ENCODE data around the gene NPFFR2.
"Not testable (repeated sequence)": the region's sequence is repeated elsewhere in the genome, so short reads cannot be mapped to it uniquely, and the experiment has no call there.

The NPFFR2 gene

DNA sequence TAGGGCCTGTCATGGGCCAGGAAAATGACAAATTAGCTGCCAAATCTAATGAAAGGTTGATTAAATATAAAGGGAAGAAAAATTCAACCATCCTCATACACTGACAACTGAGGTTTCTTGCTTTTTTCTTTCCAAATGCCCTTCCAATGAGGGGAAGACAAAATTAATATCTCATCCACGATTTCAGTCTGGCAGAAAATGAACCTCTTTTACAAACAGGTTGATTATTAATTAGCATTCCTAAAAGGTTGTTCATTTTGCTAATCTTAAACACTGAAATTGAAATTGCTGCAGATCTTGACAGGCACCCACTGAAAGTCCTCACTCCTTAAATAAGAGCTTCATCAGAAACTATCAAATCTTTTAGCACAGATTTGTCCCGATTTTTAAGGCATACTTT is 45.5 kb downstream of the NPFFR2 start:
- Mint-ChIP-seq H3K9me3 (no peaks in the 10 kb centered on the region), H3K27ac (no peak overlapping the region), H3K27me3 (ENCODE audit: low read depth) (no peaks in the 10 kb centered on the region), H3K4me1 (ENCODE audit: low read depth) (no peaks in the 10 kb centered on the region), H3K4me3 (no peak overlapping the region), H3K36me3 (ENCODE audit: low read depth) (no peaks in the 10 kb centered on the region)
- no peak for DNase-seq (ENCODE audit: low spot score)

DNA sequence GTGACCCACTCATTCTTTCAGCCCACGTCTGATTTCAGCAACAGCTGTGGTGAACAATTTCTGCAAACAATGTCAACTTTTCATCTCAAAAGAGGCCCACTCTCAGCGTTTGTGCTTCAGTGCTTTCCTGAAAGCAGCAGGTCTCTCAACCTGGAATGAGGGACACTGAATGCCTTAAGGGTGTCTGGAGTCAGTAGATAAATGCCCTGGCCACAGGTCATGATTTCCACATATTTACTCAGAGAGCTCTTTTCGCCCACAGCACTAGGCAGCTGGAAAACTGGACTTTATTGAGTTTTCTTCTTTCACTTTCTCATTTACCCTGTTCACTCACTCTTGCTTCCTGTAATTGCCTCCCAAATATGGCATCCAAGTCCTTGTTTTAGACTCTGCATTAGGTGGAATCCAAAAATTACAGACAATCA is 52.8 kb downstream of the NPFFR2 start:
- Mint-ChIP-seq H3K36me3 (ENCODE audit: low read depth) (no peaks in the 10 kb centered on the region), H3K4me3 (no peak overlapping the region), H3K27me3 (ENCODE audit: low read depth) (no peaks in the 10 kb centered on the region), H3K27ac (no peak overlapping the region), H3K9me3 (no peaks in the 10 kb centered on the region), H3K4me1 (ENCODE audit: low read depth) (no peaks in the 10 kb centered on the region)
- no peak for DNase-seq (ENCODE audit: low spot score)

DNA sequence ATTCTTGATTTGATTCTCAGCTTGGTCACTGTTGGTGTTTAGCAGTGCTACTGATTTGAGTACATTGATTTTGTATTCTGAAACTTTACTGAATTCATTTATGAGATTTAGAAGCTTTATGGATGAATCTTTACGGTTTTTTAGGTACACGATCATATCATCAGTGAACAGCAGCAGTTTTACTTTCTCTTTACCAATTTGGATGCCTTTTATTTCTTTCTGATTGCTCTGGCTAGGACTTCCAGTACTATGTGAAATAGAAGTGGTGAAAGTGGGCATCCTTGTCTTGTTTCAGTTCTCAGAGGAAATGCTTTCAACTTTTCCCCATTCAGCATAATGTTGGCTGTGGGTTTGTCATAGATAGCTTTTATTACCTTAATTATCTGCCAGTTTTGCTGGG is 58.8 kb downstream of the NPFFR2 start:
- H3K36me3 Mint-ChIP-seq (ENCODE audit: low read depth); DNase-seq (ENCODE audit: low spot score); H3K27me3 Mint-ChIP-seq (ENCODE audit: low read depth); H3K9me3 Mint-ChIP-seq; H3K4me3 Mint-ChIP-seq; H3K27ac Mint-ChIP-seq; H3K4me1 Mint-ChIP-seq (ENCODE audit: low read depth): not testable (repeated sequence)

- DNase-seq (ENCODE audit: low spot score), result no peak
- H3K36me3 Mint-ChIP-seq (ENCODE audit: low read depth), result no peaks in the 10 kb centered on the region
- H3K4me1 Mint-ChIP-seq (ENCODE audit: low read depth), result no peaks in the 10 kb centered on the region
- no peak overlapping the region for H3K27ac Mint-ChIP-seq
- no peaks in the 10 kb centered on the region for H3K27me3 Mint-ChIP-seq (ENCODE audit: low read depth)
- no peaks in the 10 kb centered on the region for H3K9me3 Mint-ChIP-seq
- H3K4me3 Mint-ChIP-seq, result no peak overlapping the region
These were observed 62.4 kb downstream of the NPFFR2 start for GRCh38 chr4:72094059-72094797.

- Mint-ChIP-seq H3K9me3 (peaks cover 4% of the 10 kb centered on the region), H3K4me3 (no peak overlapping the region), H3K4me1 (ENCODE audit: low read depth) (peaks cover 3% of the 10 kb centered on the region), H3K27ac (no peak overlapping the region), H3K36me3 (ENCODE audit: low read depth) (no peaks in the 10 kb centered on the region), H3K27me3 (ENCODE audit: low read depth) (no peaks in the 10 kb centered on the region)
- no peak for DNase-seq (ENCODE audit: low spot score)
These were observed 75.7 kb downstream of the NPFFR2 start for GRCh38 chr4:72107456-72107855.

- Mint-ChIP-seq H3K36me3 (ENCODE audit: low read depth) (no peaks in the 10 kb centered on the region), H3K27me3 (ENCODE audit: low read depth) (no peaks in the 10 kb centered on the region), H3K9me3 (peaks cover 5% of the 10 kb centered on the region), H3K27ac (no peak overlapping the region), H3K4me3 (no peak overlapping the region), H3K4me1 (ENCODE audit: low read depth) (peaks cover 5% of the 10 kb centered on the region)
- no peak for DNase-seq (ENCODE audit: low spot score)
These were observed 77.6 kb downstream of the NPFFR2 start for GRCh38 chr4:72109364-72109763.

DNA sequence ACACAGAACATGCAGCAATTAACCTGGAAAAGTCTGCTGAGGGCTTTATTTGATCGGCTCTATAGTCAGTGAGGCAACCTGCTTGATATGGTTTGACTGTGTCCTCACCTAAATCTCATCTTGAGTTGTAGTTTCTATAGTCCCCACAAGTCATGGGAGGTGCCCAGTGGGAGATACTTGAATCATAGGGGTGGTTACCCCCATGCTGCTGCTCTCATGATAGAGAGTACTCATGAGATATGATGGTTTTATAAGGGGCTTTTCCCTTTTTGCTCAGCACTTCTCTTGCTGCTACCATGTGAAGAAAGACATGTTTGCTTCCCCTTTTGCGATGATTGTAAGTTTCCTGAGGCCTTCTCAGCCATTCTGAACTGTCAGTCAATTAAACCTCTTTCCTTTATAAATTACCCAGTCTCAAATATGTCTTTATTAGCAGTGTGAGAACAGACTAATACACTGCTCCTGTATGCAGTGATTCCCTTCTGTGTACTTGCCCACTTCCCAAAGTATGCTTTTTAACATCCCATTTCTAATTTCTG is 78.2 kb downstream of the NPFFR2 start:
- Mint-ChIP-seq H3K27me3 (ENCODE audit: low read depth) (no peaks in the 10 kb centered on the region), H3K4me1 (ENCODE audit: low read depth) (peaks cover 5% of the 10 kb centered on the region), H3K36me3 (ENCODE audit: low read depth) (no peaks in the 10 kb centered on the region), H3K27ac (no peak overlapping the region), H3K4me3 (no peak overlapping the region), H3K9me3 (peaks cover 5% of the 10 kb centered on the region)
- no peak for DNase-seq (ENCODE audit: low spot score)

GRCh38 chr4:72110886-72111285 is 79.1 kb downstream of the NPFFR2 start:
- DNase-seq (ENCODE audit: low spot score), result no peak
- Mint-ChIP-seq H3K9me3 (peaks cover 5% of the 10 kb centered on the region), H3K36me3 (ENCODE audit: low read depth) (no peaks in the 10 kb centered on the region), H3K4me1 (ENCODE audit: low read depth) (peaks cover 5% of the 10 kb centered on the region), H3K27me3 (ENCODE audit: low read depth) (no peaks in the 10 kb centered on the region), H3K27ac (no peak overlapping the region), H3K4me3 (no peak overlapping the region)

DNA sequence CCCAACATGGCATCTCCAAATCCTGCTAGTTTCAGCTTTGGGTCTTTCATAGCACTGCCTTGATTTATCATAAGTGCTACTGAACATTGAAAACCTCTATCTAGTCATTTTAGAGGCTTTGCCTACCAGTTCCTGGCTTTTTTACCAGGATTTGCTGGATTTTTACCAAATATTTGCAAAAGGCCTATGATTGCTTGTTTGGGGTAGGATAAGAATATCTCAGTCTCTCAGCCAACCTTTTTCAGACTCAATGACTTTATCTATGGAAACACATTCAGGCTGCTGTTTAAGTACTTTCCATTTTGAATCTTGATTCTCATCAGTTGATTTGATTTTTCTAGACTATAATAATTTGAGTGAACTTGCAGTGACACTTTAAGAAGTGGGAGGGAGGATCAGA is 80.1 kb downstream of the NPFFR2 start:
- H3K4me3 Mint-ChIP-seq, result no peak overlapping the region
- no peak overlapping the region for H3K27ac Mint-ChIP-seq
- H3K4me1 Mint-ChIP-seq (ENCODE audit: low read depth), result peaks cover 5% of the 10 kb centered on the region
- peaks cover 5% of the 10 kb centered on the region for H3K9me3 Mint-ChIP-seq
- no peak for DNase-seq (ENCODE audit: low spot score)
- no peaks in the 10 kb centered on the region for H3K27me3 Mint-ChIP-seq (ENCODE audit: low read depth)
- H3K36me3 Mint-ChIP-seq (ENCODE audit: low read depth), result no peaks in the 10 kb centered on the region

DNA sequence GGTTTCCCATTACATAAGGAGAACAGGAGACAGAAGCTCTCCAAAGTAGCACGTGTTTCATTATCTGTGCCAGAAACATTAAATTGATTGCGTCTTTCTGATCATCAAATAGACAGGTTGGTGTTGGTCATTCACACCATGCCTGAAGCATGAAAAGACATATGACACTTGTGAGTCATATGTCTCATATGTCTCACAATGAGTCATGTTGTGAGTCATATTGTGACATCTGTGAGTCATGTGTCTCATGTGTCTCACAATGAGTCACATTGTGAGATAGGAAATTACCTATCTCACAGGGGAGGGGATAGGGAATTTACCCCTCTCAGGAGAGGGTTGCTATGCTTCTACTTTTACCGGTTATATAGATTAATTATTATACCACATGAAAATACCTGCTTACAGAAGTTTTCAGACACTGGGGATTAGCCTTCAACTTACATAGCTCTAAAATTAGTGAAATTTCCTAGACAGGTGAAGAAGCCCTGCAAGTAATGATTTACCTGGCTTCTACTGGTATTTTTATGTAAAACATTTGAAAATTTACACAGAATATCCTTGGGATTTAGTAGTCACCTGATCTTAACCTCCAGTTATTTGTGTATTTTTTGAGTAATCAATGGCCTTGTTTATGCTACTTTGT is 80.8 kb downstream of the NPFFR2 start:
- H3K9me3 Mint-ChIP-seq, result peaks cover 5% of the 10 kb centered on the region
- peaks cover 5% of the 10 kb centered on the region for H3K4me1 Mint-ChIP-seq (ENCODE audit: low read depth)
- no peaks in the 10 kb centered on the region for H3K36me3 Mint-ChIP-seq (ENCODE audit: low read depth)
- H3K4me3 Mint-ChIP-seq, result no peak overlapping the region
- H3K27ac Mint-ChIP-seq, result no peak overlapping the region
- H3K27me3 Mint-ChIP-seq (ENCODE audit: low read depth), result no peaks in the 10 kb centered on the region
- peak; percentile 45 for DNase-seq (ENCODE audit: low spot score)

DNA sequence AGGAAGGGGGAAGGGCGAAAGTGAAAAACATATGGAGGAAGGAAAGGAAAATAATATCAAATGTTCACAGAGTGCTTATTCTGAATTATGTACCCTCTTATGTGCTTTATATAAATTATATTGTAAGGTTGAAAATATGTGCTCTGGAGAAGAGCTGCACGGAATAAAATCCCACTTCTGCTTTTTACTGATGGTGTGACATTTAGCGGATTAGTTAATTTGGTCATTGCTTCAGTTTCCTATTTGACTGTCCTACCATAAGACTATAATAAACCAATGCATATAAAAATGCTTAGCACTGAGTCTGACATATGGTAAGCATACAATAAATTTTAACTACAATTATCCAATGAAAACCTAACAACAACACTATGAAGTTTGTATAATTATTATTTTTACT is 86.2 kb downstream of the NPFFR2 start:
- H3K27me3 Mint-ChIP-seq (ENCODE audit: low read depth), result no peaks in the 10 kb centered on the region
- no peak overlapping the region for H3K4me3 Mint-ChIP-seq
- H3K4me1 Mint-ChIP-seq (ENCODE audit: low read depth), result no peaks in the 10 kb centered on the region
- H3K9me3 Mint-ChIP-seq, result no peaks in the 10 kb centered on the region
- no peaks in the 10 kb centered on the region for H3K36me3 Mint-ChIP-seq (ENCODE audit: low read depth)
- no peak for DNase-seq (ENCODE audit: low spot score)
- H3K27ac Mint-ChIP-seq, result no peak overlapping the region

GRCh38 chr4:72119946-72120345 is 88.1 kb downstream of the NPFFR2 start:
- no peaks in the 10 kb centered on the region for H3K4me1 Mint-ChIP-seq (ENCODE audit: low read depth)
- no peak overlapping the region for H3K27ac Mint-ChIP-seq
- no peaks in the 10 kb centered on the region for H3K36me3 Mint-ChIP-seq (ENCODE audit: low read depth)
- DNase-seq (ENCODE audit: low spot score), result no peak
- no peaks in the 10 kb centered on the region for H3K9me3 Mint-ChIP-seq
- H3K27me3 Mint-ChIP-seq (ENCODE audit: low read depth), result no peaks in the 10 kb centered on the region
- no peak overlapping the region for H3K4me3 Mint-ChIP-seq

- Mint-ChIP-seq H3K27ac (no peak overlapping the region), H3K27me3 (ENCODE audit: low read depth) (no peaks in the 10 kb centered on the region), H3K4me1 (ENCODE audit: low read depth) (no peaks in the 10 kb centered on the region), H3K9me3 (no peaks in the 10 kb centered on the region), H3K4me3 (no peak overlapping the region), H3K36me3 (ENCODE audit: low read depth) (no peaks in the 10 kb centered on the region)
- DNase-seq (ENCODE audit: low spot score), result no peak
These were observed 96.9 kb downstream of the NPFFR2 start for GRCh38 chr4:72128741-72129140.

DNA sequence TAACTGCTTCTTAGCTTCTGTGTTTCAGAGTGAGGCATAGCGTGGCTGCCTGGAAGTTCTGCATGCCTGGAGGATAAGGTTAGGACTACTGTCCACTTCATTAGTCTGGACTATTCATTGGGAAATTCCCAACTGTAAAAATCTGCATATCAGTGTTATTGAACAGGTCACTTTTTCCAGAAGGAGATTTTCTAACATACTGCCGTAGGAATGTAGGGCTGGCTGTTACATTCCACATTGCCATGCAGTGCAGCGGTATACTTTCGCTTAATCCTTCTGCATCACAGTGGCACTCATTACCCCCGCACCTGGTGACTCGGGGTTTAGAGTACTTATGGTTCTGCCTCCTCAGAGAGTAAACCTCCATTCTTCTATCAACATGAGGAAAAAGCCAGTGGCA is 104.6 kb downstream of the NPFFR2 start:
- Mint-ChIP-seq H3K27ac (no peak overlapping the region), H3K36me3 (ENCODE audit: low read depth) (no peaks in the 10 kb centered on the region), H3K4me1 (ENCODE audit: low read depth) (no peaks in the 10 kb centered on the region), H3K4me3 (no peak overlapping the region), H3K9me3 (no peaks in the 10 kb centered on the region), H3K27me3 (ENCODE audit: low read depth) (no peaks in the 10 kb centered on the region)
- no peak for DNase-seq (ENCODE audit: low spot score)

All from T-helper 2 cell treated with Interferon-gamma antibody and Interleukin-4, amounts not matched to agents 5 μg/mL and 100 μg/mL, for 36 hours (primary cell).